Hematopoietic multipotent progenitor cell treated with erythropoietin and hydrocortisone succinate and interleukin-3 and kit ligand, for 8 days (in vitro differentiated cells): ENCODE measurements around the gene EMILIN2.
A peak's percentile ranks its signal among the peaks of the same experiment; 100 is the strongest.
"Not testable (repeated sequence)": the region's sequence is repeated elsewhere in the genome, so short reads cannot be mapped to it uniquely, and the experiment has no call there.

ENCODE experiments used
- DNase-seq: peaks from one replicate; pipeline ENCODE4 v3.0.0-alpha.2; 2015

EMILIN2 gene

GRCh38 chr18:2847317-2848246, 776 bp downstream of the EMILIN2 start:
- peak; percentile 41 for DNase-seq

GRCh38 chr18:2848247-2849246, 1.7 kb downstream of the EMILIN2 start:
- peak; percentile 70 for DNase-seq

DNA sequence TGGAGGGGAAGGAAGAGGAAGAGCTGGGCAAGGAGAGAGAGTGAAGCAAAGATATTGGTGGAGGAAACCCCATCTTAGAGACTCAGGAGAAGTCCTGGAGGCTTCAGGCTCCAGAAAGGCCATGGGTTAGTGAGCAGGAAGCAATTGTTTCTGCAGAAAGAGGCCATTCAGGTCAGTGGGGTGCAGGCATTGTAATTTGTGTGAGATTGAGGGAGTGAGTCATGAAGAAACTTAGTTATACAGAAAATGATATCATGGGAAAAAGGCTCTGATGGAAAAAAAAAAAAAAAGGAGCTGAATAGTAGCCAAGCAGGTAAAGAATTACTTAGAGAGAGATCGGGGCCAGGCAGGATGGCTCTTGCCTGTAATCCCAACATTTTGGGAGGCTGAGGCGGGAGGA, 4.0 kb downstream of the EMILIN2 start:
- DNase-seq = no peak

DNA sequence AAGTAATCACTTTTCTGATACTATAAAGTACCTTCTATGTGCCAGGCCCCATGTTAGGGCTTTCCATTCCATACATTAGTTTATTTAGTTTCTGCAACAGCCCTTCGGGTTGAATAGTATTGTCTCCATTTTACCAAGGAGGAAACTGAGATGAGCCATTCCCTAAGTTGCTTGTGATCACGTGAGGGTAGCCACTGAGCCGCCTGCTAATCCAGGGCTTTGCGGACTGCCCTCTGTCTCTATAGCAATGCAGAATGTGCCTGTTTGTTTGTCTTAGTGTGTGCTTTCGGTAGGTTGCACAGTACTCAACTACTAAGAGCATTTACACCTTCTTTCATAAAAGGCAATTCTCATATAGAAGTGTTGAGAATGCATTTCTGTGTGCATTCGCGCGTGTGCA, 5.0 kb downstream of the EMILIN2 start:
- no peak for DNase-seq

GRCh38 chr18:2852460-2852859, 5.7 kb downstream of the EMILIN2 start:
- DNase-seq = not testable (repeated sequence)

- DNase-seq = no peak
Observed at GRCh38 chr18:2853173-2853925, 6.5 kb downstream of the EMILIN2 start.

- peak; percentile 99 for DNase-seq
Observed at GRCh38 chr18:2853926-2854664, 7.3 kb downstream of the EMILIN2 start.

- DNase-seq = no peak
Observed at GRCh38 chr18:2854875-2855274, 8.1 kb downstream of the EMILIN2 start.

GRCh38 chr18:2855560-2856350, 8.9 kb downstream of the EMILIN2 start:
- DNase-seq = no peak

DNA sequence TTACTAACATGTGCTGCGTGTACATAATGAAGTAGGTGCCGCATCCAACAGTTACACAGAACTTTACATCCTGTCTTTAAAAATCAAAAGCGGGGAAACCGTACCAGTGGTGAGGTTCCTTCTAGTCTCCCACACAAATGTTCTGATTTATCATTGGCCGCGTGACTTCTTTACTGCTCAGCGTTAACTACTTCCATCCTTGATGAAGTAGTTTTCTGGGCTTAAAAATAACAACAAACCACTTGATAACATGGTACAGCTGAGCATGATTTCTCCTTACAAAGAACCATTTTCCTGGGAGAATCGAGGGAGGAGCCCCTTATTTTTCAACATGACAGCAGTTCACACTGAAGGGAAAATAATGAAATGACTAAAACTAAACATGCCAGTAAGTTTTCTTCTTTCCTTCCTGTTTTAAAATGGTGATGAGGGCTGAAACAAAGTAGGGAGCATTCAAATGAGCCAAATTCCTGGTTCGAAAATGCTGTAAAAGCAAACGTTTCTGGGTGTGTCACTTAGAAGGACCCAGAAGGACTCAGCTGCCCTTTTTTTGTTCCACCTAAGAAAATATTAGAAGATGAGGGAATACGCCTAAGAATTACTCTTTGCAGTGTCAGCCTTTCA, 9.9 kb downstream of the EMILIN2 start:
- DNase-seq = no peak

- DNase-seq = peak; percentile 37
Observed at GRCh38 chr18:2857491-2858131, 10.8 kb downstream of the EMILIN2 start.

GRCh38 chr18:2860397-2860796, 13.6 kb downstream of the EMILIN2 start:
- not testable (repeated sequence) for DNase-seq

- DNase-seq = not testable (repeated sequence)
Observed at GRCh38 chr18:2863997-2864396, 17.2 kb downstream of the EMILIN2 start.

- DNase-seq = not testable (repeated sequence)
Observed at GRCh38 chr18:2866465-2866864, 19.7 kb downstream of the EMILIN2 start.

GRCh38 chr18:2869207-2869606, 22.4 kb downstream of the EMILIN2 start:
- no peak for DNase-seq

DNA sequence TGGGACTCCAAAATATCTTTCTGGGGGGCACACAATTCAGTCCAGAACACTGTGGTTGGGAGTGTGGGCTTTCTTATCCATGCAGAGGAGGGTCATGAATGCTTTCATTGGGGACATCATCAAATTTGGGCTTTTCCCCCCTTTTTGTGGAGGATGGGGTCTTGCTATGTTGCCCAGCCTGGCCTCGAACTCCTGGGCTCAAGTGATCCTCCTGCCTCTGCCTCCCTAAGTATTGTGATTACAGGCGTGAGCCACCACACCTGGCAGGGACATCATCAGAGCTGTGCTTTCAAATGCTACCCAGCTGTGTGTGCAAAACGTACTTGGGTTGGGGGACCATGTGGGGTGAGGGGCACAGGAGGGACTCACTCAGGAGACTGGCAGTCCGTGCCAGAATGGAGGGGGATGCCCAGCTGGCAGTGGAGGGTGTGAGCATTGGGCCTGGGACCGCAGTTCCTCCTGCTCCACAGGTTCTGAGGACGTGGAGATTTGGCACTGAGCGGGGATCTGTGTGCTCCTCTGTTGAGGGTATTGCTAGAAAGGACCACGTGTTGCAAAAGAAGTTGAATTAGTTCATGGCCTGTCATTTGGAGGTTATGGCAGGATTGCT, 24.4 kb downstream of the EMILIN2 start:
- DNase-seq = no peak

DNA sequence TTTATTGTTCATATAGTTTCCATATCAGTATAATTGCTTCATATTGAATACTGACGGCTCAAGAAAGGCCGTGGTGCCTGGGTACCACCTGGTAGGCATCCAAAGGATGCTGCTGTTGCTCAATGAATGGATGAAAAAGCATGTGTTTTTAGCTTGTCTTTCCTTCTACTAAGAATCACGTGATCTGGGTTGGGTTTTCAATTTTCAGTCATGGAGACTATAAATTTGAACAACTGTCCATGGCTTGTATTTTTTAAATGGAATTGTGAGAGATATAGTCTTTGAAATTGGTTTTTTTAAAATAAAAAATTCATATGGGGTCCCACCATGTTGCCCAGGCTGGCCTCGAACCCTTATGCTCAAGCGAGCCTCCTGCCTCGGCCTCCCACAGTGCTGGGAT, 25.3 kb downstream of the EMILIN2 start:
- DNase-seq = no peak

DNA sequence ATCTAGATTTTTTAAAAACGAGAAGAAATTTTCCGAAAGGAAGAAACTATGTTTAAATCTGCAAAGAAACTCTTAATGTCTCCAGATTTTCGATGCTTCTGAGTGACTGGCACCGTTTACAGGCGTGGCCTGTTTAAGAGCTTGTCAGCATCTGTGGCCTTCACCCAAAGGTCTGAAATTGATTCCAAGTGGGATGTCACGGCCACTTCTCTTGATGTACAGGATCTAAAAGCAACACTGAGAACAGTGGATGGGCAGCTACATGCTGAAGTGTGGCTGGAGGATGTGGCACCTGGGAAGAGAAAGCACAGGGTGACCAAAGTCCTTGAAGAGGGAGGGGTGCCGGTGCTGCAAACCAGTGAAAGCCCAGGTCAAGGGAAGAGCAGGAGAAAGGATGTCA, 28.0 kb downstream of the EMILIN2 start:
- no peak for DNase-seq

- no peak for DNase-seq
Observed at GRCh38 chr18:2878656-2879330, 32.0 kb downstream of the EMILIN2 start.
